Activated CD8-positive, alpha-beta memory T cell treated with anti-CD3 and anti-CD28 coated beads for 48 hours (primary cell): ENCODE data around the gene MAP2K5.
A peak's percentile ranks its signal among the peaks of the same experiment; 100 is the strongest.

ENCODE experiments used
- DNase-seq, 3 experiments: peaks; one replicate each; pipeline ENCODE4 v3.0.0-alpha.2; 2020; ENCODE audit warnings: low read depth in 2 of 3, low spot score in 2 of 3

MAP2K5 gene

DNA sequence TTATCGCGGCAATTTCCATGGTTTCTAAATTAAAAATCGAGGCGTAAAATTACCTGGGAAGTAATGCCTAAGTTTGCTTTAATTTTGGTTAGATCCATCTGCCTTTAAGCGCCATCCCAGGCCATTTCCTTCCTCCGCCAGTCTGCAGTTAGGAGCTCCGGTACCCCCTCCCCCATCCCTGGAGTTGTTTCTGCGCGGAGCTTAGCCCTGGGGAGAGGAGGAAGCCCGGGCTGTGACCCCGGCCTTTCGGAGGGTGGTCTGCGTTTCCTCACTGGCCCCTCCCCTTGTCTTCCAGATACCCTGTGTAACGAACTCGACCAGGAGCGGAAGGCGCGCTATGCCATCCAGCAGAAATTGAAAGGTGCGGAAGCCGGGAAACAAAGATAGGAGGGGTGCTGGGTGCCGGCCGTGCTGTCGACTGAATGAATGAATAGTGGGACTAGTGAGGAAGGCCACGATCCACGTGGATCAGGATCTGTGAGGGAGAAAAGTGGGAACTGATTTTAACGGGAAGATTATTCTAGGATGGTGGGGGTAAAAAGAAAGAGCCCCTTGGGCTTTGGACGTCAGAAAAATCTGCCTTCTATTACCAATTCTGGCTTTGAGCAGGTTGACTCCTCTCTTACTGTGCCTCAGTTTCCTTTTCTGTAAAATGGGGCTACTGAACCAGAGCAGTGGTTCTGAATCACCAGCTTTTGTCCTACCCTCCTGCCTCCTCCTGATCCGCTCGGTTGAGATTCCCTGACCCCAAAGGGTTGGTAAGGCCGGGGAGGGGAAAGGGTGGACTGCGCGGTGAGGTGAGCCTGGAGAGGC, 290.6 kb downstream of the MAP2K5 start:
- DNase-seq = no peak

DNA sequence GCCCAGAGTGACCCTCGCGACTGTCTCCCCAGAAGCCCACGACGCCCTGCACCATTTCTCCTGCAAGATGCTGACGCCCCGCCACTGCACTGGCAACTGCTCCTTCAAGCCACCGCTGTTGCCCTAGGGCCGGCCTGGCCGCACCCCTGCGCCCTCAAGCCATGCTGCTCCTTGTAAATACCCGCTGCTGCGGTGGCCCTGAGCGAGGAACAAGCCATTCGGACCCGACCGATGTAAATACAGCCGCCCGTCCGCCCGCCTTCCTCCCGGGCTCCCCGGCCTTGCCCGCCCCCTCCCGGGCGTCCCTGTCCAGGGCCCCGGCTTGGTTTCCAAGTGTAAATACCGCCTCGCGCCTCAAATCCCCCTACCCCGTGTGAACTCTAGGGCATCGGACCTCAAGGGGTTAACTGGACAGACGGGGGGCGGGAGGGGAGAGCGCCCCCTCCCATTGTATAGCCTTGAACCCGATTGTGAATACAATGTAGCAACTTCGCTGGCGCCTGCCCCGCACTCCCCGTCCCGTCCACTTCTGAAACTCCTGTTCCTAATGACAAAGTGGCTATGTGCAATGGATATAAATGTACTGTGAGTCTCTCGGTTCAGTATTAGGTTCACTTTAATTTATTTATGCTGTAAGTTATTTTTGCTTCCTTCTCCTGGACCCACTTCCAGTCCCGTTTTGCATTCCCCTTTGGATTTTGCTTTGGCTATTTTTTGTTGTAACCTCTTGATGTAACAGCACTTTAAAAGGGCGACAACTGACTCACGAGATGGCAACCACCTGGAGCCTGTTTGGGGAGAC, 291.4 kb downstream of the MAP2K5 start:
- no peak for DNase-seq

DNA sequence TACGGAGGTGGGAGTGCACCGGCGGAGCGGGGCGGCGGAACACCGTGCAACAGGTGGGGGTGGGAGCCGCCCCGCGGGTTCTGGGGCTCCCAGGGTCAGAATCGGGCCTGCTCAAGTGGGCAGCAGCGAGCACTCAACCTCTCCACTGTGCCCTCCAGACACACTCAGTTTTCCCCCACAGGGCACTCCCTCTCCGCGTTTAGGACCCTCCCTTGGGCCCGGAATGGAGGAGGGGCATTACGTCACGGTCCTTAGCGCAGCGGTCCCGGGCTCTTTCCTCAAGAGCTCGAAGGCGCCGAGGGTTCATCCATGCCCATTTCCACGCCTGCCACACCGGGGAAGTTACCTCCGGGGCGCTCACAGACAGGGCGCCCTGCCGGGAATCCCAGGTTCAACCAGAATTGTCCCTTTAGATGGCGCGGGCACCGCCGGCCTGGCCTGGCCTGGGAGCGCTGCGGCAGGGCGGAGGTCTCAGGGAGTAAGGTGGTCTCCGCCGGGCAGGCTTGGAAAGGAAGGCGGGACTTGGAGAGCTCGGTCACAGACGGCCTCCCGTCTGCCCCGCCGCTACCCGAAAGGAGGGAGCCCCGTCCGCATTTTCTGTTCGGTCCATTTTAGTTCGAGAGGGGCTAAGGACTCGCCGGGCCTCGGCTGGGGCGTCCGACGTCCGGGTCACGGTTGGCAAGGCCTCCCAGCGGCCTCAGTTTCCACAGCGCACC, 292.2 kb downstream of the MAP2K5 start:
- DNase-seq = no peak

DNA sequence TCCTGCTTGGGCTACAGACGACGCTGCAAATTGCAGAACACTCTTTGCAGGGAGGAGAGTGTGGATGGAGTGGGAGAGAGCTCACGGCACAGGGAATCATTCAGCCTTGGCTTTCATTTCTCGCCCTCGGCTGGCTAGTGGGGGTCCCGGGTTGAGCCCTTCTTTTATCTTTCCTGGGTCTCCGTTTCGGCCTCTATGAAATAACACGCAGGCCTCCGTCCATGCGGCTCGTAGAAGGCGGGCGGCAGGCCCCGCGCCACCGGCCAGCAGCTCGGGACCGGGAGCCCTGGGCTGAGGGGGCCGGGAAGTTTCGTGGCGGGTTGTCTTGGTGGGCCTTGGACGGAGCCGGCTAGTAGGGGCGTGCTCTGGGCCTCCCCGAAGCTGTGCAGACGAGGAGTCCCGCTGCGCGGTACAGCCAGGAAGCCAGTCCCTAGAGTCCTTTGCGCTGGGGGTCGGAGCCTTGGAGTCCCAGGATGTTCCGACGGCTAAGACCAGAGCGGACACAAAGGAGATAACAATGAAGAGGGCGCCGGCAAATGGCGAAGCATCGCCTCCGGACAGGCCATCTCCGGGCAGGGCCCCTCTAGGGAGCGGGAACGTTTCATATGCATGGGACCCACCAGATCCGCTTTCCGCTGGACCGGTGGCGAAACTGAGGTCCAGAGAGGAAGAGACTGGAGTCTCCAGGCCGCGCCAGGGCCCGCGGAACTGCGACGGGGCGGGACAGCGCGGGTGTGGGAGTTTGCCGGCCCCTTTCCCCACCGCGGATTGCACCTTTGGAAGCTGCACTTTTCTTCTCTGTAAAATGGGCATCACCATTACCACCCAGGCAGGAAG, 293.0 kb downstream of the MAP2K5 start:
- DNase-seq = no peak

DNA sequence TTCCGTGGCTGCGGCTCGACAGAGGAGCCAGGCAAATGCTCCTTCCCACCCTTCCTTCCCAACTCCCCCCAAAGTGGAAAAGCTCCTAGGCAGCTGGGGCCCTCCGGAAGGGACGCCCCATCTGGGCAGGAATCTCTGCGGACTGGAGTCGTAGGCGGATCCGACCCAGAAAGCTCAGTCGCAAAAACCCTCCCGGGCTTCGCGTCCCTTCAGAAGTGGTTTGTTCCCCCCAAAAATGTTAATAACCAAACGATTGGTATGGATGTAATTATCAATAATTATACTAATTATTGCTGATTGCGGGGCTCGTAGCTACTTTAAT, 293.6 kb downstream of the MAP2K5 start:
- DNase-seq = no peak

DNA sequence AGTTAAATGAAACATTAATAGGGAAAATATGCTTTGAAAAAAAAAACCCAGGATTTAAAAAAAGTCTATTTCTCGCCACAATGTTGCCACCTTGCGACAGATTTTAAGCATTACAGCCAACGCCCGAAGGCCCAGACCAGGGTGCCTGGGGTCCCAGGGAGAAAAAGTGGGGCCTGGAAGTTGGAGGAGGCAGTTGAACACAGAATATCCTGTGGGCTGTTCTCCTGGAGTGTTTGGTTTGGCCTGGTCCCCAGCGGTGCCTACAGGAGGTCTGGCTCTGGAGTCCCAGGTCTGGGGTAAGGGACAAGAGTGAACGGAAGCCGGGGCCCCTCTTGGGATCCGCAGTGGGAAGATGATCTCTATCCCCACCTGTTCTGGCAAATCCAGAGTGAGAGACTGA, 294.0 kb downstream of the MAP2K5 start:
- no peak for DNase-seq

DNA sequence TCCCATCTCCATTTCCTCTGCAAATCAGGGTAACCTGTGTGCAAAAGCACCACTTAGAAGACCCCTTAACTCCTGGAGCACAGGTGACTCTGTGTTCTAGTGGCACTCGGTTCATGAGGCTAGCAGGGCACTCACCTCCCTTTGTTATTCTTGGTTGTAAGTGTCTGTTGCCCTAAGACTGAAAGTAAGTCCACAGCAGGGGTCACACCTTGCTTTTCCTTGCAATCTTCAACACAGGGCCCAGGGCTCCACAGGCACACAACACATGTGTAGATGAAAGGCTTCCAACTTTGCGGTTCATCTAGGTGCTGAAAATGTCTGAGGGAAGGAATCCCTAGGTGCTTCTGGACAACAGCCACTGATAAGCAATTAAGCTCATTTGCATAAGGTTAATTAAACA, 294.5 kb downstream of the MAP2K5 start:
- DNase-seq = no peak

DNA sequence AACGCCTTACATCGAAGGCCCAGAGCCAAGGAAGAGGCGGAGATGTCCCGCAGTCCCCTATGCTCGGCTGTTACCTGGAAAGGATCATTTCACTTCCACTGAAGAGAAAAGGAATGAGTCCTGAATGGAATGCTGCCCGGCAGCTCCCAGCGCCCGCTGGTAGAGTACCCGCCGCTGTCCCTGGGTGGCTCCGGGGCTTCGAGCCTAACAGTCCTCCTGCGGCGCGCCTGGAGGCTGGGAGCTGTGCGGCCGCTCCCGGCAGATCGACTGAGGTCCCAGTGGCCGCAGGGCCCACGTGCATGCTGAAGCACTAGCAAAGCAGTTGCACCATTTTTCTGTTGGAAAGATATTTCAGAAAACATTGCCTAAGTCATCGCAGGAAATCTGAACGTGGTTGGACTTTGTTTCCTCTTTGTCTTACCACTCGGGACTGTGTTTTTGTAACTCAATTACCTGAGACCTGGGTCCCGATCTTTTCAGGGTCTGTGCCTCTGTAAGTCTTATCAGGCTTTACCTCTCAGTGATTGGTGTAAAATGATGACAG, 296.4 kb downstream of the MAP2K5 start:
- no peak for DNase-seq

DNA sequence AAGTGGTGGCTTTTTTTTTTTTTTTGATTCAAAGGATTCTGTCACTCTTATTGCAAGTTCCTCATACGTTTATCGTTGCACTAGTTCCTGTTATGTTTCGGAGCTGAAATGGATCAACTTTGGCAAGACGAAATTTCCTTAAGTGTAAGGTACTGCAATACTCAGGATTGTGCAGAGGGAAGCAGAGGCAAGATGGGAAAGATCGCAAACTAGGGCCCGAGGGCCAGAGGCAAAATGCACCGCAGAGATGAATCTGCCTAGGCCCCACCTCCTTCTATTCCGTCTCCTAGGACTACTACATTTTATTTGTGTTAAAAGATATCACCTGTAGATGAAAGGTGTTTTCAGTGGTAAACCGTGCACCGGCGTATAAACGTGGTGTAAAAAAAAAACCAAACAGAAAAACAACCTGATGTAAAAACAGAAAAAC, 297.0 kb downstream of the MAP2K5 start:
- no peak for DNase-seq

DNA sequence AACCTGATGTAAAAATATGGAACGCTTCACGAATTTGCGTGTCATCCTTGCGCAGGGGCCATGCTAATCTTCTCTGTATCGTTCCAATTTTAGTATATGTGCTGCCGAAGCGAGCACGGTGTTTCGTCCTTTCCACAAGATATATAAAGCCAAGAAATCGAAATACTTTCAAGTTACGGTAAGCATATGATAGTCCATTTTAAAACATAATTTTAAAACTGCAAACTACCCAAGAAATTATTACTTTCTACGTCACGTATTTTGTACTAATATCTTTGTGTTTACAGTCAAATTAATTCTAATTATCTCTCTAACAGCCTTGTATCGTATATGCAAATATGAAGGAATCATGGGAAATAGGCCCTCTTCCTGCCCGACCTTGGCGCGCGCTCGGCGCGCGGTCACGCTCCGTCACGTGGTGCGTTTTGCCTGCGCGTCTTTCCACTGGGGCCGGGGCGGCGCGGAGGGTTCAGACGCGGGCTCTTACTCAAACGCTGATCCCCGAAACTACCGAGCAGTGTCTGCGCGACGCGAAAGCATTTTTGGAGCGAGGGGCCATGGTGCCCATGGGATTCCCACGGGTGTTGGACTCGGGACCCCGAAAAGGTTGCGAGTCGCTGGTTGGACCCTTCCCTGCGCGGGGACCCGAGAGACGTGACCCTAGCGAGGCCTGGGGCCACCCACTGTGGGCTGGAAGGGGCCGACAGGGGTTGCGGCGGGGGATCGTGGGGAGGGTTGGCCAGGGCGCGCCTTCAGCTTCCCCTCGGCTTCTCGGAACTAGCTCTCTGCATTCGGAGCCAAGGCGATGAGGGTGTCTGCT, 297.6 kb downstream of the MAP2K5 start, which contains the start of gene RNU6-1:
RNU6-1 (minus strand) TSS at position 117 of the 820 bp plus-strand sequence.
- DNase-seq = peak; percentile 86 to 87 (median 86)

DNA sequence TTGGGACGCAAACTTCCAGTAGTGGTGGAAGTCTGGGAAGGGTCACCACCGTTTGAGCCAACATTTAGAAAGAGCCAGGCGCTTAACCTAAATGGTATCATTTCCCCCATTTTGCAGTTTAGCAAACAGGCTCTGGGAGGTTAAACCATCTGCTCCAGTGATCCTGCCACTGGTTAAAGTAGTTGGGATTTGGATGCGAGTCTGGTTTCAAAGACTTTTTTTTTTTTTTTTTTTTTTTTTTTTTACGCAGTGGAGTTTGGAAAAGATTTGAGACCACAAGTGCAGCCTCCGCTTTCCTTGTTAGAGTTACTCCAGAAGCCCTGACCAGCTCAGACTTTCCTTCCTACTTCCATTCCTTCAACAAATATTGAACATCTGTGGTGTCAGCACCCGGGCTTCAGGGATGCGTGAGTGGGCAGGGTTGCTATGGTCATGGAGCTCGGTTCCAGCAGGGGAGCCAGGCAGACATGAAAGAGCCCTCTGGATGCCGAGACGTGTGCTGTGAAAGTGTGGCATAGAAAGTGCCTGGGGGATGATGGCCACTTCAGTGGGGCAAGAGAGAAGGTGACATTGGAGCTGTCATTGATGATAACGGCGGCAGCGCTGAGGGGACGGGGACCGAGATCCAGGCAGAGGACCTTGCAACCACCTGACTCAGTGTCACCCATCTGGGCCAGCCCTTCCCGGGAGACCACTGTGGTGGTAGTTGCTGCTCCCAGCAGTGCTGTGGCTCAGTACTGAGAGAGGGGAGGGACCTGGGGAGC, 298.4 kb downstream of the MAP2K5 start:
- DNase-seq = no peak

DNA sequence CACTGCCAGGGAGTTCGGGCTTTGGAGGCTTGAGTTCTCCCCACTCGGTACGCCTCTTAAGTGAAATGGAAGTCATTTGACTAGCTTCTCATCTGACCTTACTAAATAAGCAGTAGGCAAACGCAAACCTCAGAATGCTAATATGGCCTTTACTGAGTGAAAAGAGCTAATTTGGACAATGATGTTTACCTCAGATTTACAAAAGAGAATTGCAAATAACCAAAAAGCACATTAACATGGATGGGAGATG, 298.9 kb downstream of the MAP2K5 start:
- no peak for DNase-seq

DNA sequence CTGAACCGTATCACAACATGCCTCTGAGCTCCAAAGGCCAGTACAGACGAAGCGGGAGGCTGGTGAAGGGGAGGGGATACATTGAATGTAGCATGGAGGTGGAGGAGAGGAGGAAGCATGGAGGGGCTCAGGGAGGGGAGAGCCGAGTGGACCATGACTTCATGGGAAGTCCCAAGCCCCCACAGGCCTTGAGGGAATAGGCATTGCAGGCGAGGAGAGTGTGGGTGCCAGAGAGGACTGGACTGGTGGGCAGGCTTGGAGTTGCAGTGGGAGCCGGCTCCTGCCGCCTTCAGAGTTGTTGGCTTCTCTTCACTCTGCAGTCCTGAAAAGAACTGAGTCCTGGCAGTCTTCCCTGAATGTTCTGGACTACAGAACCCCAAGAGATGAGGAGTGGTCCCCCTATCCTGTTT, 300.6 kb downstream of the MAP2K5 start:
- DNase-seq = no peak

DNA sequence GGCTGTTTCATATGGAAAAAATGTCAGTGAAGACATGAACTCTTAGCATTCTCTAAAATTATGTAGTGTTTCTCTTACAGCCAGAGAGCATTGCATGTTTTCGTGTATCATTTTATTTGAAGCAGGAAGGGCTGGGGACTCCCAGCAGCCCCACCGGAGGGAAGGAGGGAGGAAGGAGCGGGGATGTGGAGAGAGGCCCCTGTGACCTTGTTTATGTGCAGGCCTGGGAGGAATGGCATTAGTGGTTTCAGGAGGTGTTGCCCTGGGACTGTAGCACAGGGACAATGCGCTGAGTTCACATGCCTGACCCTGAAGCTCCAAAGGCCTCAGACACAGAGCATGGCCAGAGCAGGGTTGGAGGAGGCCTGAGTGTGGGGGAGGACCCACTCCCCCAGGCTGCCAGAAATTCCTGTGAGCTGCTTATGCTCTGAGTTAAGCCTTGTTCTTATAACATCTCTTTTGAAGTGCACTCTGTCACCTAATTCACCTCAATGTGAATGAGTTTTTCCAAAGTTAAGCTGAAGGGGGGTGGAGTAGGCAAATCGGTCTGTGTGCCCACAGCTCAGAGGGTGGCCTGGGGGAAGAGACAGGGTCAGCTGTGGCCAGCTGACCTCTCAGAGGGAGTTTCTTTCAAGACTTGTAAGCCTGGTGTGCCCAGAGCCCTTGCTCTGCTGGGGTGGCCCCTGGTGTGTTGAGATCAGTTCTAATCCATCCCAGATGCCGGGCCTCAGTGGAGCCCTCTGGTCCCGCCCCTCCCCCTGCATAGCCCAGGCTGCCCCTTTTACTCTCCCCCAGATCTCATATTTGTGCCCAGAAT, 301.3 kb downstream of the MAP2K5 start:
- DNase-seq = no peak

DNA sequence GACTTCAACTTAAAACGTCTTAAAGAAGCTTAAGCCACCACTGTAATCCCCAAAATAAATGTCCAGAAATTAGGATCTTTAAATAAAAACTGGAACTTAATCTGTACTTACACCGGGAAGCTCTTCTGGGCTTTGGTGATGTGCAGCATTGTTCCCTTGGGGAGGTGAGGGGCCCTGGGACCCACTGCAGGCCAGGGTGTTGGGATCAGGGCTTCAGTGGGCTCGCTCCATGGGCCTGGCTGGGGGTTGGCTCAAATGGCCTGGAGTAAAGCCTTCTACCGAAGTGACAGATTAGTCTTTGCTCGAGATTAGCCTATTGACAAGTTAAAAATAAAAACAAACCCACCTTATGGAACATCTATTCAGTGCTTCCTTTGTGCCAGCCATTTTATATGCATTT, 303.5 kb downstream of the MAP2K5 start:
- no peak for DNase-seq

DNA sequence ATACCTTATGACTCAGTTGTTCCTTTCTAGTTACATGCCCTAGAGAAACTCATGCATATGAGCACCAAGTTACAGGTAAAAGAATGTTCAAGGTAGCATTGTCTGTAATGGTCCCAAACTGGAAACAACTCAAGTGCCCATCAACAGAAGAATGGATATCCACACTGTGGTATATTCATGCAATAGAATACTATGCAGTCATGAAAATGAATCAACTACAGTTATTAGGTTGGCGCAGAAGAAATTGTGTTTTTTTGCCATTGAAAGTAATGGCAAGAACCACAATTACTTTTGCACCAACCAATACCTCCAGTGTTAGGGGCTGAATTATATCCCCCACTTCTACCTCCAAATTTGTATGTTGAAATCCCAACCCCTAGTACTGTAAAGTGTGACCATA, 307.0 kb downstream of the MAP2K5 start:
- no peak for DNase-seq

DNA sequence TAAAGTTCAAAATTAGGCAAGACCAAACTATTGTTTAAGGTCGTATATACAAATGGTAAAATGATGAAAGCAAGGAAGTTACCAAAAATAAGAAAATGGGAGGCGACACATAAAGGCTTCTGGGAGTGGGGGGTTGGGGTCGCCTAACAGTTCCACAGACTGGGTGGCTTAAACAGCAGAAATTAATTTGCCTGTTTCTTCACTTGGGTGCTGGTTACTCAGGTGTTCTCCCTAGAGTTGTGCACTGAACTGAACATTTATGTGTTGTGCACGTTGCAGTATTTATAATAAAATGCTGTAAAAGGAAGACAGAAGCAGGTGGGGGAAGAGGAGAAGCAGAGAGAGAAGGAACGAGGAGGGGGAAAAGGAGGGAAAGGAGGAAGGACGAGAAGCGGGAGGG, 307.8 kb downstream of the MAP2K5 start:
- DNase-seq = no peak

DNA sequence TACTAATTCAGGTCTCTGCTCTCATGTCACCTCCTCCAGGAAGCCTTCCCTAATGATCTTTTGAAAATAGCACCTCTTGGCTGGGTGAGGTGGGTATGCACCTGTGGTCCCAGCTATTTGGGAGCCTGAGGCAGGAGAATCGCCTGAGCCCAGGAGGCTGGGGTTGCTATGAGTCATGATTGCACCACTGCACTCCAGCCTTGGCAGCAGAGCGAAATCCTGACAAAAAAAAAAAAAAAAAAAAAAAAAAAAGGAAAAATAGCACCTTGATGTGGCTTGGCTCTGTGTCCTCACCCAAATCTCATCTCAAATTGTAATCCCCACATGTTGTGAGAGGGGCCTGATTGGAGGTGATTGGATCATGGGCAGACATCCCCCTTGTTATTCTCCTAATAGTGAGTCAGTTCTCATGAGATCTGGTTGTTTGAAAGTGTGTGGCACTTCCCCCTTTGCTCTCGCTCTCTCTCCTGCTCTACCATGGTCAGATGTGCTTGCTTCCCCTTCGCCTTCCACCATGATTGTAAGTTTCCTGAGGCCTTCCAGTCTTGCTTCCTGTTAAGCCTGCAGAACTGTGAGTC, 308.6 kb downstream of the MAP2K5 start:
- DNase-seq = no peak
